H9 (cell line): ENCODE data around the gene POLDIP3. TPM values are rescaled to one million over a fixed set of nuclear protein-coding genes. Genes with fewer than 3 reads are reported as not detected.
"Not testable (repeated sequence)": the region's sequence is repeated elsewhere in the genome, so short reads cannot be mapped to it uniquely, and the experiment has no call there.

Experiments
- DNase-seq: peaks from one replicate; pipeline ENCODE4 v3.0.0-alpha.2; 2017
- H2AFZ ChIP-seq: one replicate; pipeline ENCODE4 v1.6.1; 2013; ENCODE audit warnings: mild to moderate bottlenecking, low read length, control low read depth, moderate library complexity
- H2AK5ac ChIP-seq: 2 replicates; pipeline ENCODE4 v1.6.1; 2013; ENCODE audit warnings: low read length, control low read depth, mixed read lengths; ENCODE audit not compliant: insufficient read length
- H2BK120ac ChIP-seq: one replicate; pipeline ENCODE4 v1.6.1; 2013; ENCODE audit warnings: low read depth, mild to moderate bottlenecking, low read length, control low read depth, inconsistent platforms; ENCODE audit not compliant: poor library complexity, severe bottlenecking
- H2BK12ac ChIP-seq: 2 replicates; pipeline ENCODE4 v1.6.1; 2013; ENCODE audit warnings: low read length, control low read depth, mixed read lengths, low read depth; ENCODE audit not compliant: insufficient read length
- H2BK15ac ChIP-seq: 2 replicates; pipeline ENCODE4 v1.6.1; 2013; ENCODE audit warnings: low read depth, low read length, control low read depth
- H2BK20ac ChIP-seq: one replicate; pipeline ENCODE4 v1.6.1; 2013; ENCODE audit warnings: low read depth, mild to moderate bottlenecking, low read length, control low read depth, inconsistent platforms; ENCODE audit not compliant: poor library complexity, severe bottlenecking
- H2BK5ac ChIP-seq: 2 replicates; pipeline ENCODE4 v1.6.1; 2013; ENCODE audit warnings: low read length, control low read depth, mixed read lengths; ENCODE audit not compliant: insufficient read length
- H3K14ac ChIP-seq: 2 replicates; pipeline ENCODE4 v1.6.1; 2013; ENCODE audit warnings: low read length, control low read depth; ENCODE audit not compliant: insufficient read depth
- H3K18ac ChIP-seq: 2 replicates; pipeline ENCODE4 v1.6.1; 2013; ENCODE audit warnings: low read depth, mild to moderate bottlenecking, mixed read lengths, low read length, control low read depth; ENCODE audit not compliant: insufficient read length
- H3K23ac ChIP-seq: 2 replicates; pipeline ENCODE4 v1.6.1; 2013; ENCODE audit warnings: low read length, control low read depth, mixed read lengths, low read depth; ENCODE audit not compliant: insufficient read length
- H3K23me2 ChIP-seq: 2 replicates; pipeline ENCODE4 v1.6.1; 2013; ENCODE audit warnings: low read depth, mild to moderate bottlenecking, mixed read lengths, low read length, control low read depth; ENCODE audit not compliant: insufficient read length, poor library complexity, severe bottlenecking
- H3K27ac ChIP-seq: 2 replicates; pipeline ENCODE4 v1.5.1; 2013; ENCODE audit warnings: low read length, control low read depth, mixed read lengths, low read depth; ENCODE audit not compliant: insufficient read length
- H3K27me3 ChIP-seq: 2 replicates; pipeline ENCODE4 v1.6.1; 2013; ENCODE audit warnings: low read length, control low read depth, inconsistent platforms; ENCODE audit not compliant: insufficient read depth
- H3K4ac ChIP-seq: 2 replicates; pipeline ENCODE4 v1.6.1; 2013; ENCODE audit warnings: low read depth, mild to moderate bottlenecking, control low read depth, inconsistent platforms, low read length, moderate library complexity
- H3K4me1 ChIP-seq: 2 replicates; pipeline ENCODE4 v1.6.1; 2013; ENCODE audit warnings: low read length, control low read depth, inconsistent platforms; ENCODE audit not compliant: insufficient read depth
- H3K4me2 ChIP-seq: 2 replicates; pipeline ENCODE4 v1.6.1; 2013; ENCODE audit warnings: low read length, control low read depth, mixed read lengths; ENCODE audit not compliant: insufficient read length, insufficient read depth
- H3K56ac ChIP-seq: 2 replicates; pipeline ENCODE4 v1.6.1; 2013; ENCODE audit warnings: low read depth, mild to moderate bottlenecking, mixed read lengths, low read length, control low read depth; ENCODE audit not compliant: insufficient read length
- H3K79me1 ChIP-seq: 2 replicates; pipeline ENCODE4 v1.6.1; 2013; ENCODE audit warnings: low read depth, mild to moderate bottlenecking, moderate library complexity, low read length, control low read depth, inconsistent platforms; ENCODE audit not compliant: insufficient read depth, poor library complexity, severe bottlenecking
- H3K79me2 ChIP-seq: 2 replicates; pipeline ENCODE4 v1.6.1; 2013; ENCODE audit warnings: low read length, control low read depth, inconsistent platforms; ENCODE audit not compliant: insufficient read depth
- H3K9ac ChIP-seq: 2 replicates; pipeline ENCODE4 v1.6.1; 2013; ENCODE audit warnings: low read length, control low read depth, mixed read lengths; ENCODE audit not compliant: insufficient read length; ENCODE audit errors: extremely low read depth
- H3K9me3 ChIP-seq: one replicate; pipeline ENCODE4 v1.6.1; 2013; ENCODE audit warnings: low read depth, low read length, inconsistent platforms; ENCODE audit not compliant: control insufficient read depth
- H3T11ph ChIP-seq: one replicate; pipeline ENCODE4 v1.6.1; 2013; ENCODE audit warnings: mild to moderate bottlenecking, low read length, control low read depth, inconsistent platforms
- H4K20me1 ChIP-seq: one replicate; pipeline ENCODE4 v1.6.1; 2013; ENCODE audit not compliant: control insufficient read depth, insufficient read length, insufficient read depth
- H4K5ac ChIP-seq: 2 replicates; pipeline ENCODE4 v1.6.1; 2013; ENCODE audit warnings: low read depth, mild to moderate bottlenecking, mixed read lengths, low read length, control low read depth; ENCODE audit not compliant: insufficient read length
- H4K8ac ChIP-seq: replicated peaks from 2 replicates; pipeline ENCODE4 v1.6.1; 2013; ENCODE audit warnings: low read length, control low read depth, mixed read lengths, low read depth; ENCODE audit not compliant: insufficient read length
- H4K91ac ChIP-seq: 2 replicates; pipeline ENCODE4 v1.6.1; 2013; ENCODE audit warnings: low read depth, mild to moderate bottlenecking, moderate library complexity, mixed read lengths, low read length, control low read depth; ENCODE audit not compliant: insufficient read length
- H3K27ac Mint-ChIP-seq, 3 experiments: 2 replicates in 2 of 3; 3 replicates in 1 of 3; pipeline ENCODE4 v1.8.0; 2020 to 2021; ENCODE audit warnings: mixed read lengths in 3 of 3, mild to moderate bottlenecking in 1 of 3, moderate library complexity in 1 of 3
- H3K27me3 Mint-ChIP-seq: 2 replicates; pipeline ENCODE4 v1.8.0; 2021; ENCODE audit warnings: low read depth, mild to moderate bottlenecking, moderate library complexity, mixed read lengths
- H3K36me3 Mint-ChIP-seq, 3 experiments: 2 replicates in 2 of 3; 3 replicates in 1 of 3; pipeline ENCODE4 v1.8.0; 2020 to 2021; ENCODE audit warnings: low read depth in 3 of 3, mixed read lengths in 3 of 3; ENCODE audit not compliant: insufficient read depth in 1 of 3
- H3K4me1 Mint-ChIP-seq, 2 experiments: 2 replicates each; pipeline ENCODE4 v1.8.0; 2020; ENCODE audit warnings: mixed read lengths in 2 of 2
- H3K4me3 Mint-ChIP-seq, 2 experiments: 2 replicates in 1 of 2; 3 replicates in 1 of 2; pipeline ENCODE4 v1.8.0; 2020 to 2021; ENCODE audit warnings: mild to moderate bottlenecking in 2 of 2, mixed read lengths in 2 of 2, moderate library complexity in 1 of 2
- H3K9me3 Mint-ChIP-seq, 2 experiments: 2 replicates in 1 of 2; 3 replicates in 1 of 2; pipeline ENCODE4 v1.8.0; 2020; ENCODE audit warnings: mild to moderate bottlenecking in 2 of 2, mixed read lengths in 2 of 2, moderate library complexity in 1 of 2
- WGBS: extraction: QIAGEN DNeasy Blood & Tissue Kit; methylation state at CpG from one replicate; pipeline ENCODE4 v1.1.7; 2013; ENCODE audit warnings: missing lambda C conversion rate, low lambda C conversion rate, mixed read lengths; ENCODE audit not compliant: insufficient read length; ENCODE audit errors: extremely low coverage; 5-methylcytosine and 5-hydroxymethylcytosine counted together
- total RNA-seq: library from RNA; stranded (reverse); gene quantifications from 2 replicates; pipeline ENCODE4 v1.2.1, GENCODE V29; 2021

The POLDIP3 gene
- total RNA-seq, 1 experiment from 2014 or later = 90.8 TPM

GRCh38 chr22:42575996-42576574, 38.6 kb downstream of the POLDIP3 start:
- H3K56ac ChIP-seq, H3K4me1 Mint-ChIP-seq, H3K27me3 ChIP-seq: not testable (repeated sequence)

GRCh38 chr22:42574468-42574867, 40.2 kb downstream of the POLDIP3 start:
- not testable (repeated sequence) for H2BK5ac ChIP-seq, H3K27me3 ChIP-seq, H3K4me1 ChIP-seq, H4K91ac ChIP-seq, H3K23ac ChIP-seq, H3K9me3 ChIP-seq, H3K27me3 Mint-ChIP-seq, DNase-seq, H3K79me2 ChIP-seq, H4K20me1 ChIP-seq, H4K8ac ChIP-seq, H3K79me1 ChIP-seq, H3K27ac Mint-ChIP-seq, H2BK20ac ChIP-seq, H3T11ph ChIP-seq, H2BK120ac ChIP-seq, H3K4me2 ChIP-seq, H3K9ac ChIP-seq, H3K23me2 ChIP-seq, H3K56ac ChIP-seq, H2AK5ac ChIP-seq, H2BK12ac ChIP-seq, H3K9me3 Mint-ChIP-seq, H3K14ac ChIP-seq, H4K5ac ChIP-seq, H3K4ac ChIP-seq, H2BK15ac ChIP-seq, H2AFZ ChIP-seq, H3K27ac ChIP-seq, H3K4me3 Mint-ChIP-seq, H3K18ac ChIP-seq
- Mint-ChIP-seq H3K36me3 (peaks cover 23 to 67% (median 43%) of the 10 kb centered on the region in 3 experiments), H3K4me1 (peaks cover 3 to 11% of the 10 kb centered on the region in 2 experiments; a peak in 3 of 4 replicates)
- WGBS = no CpG with 5 or more reads among the region's 21 CpGs

More at GRCh38 chr22:42575996-42576574, 38.6 kb downstream of the POLDIP3 start:
- not testable (repeated sequence) for H2BK15ac ChIP-seq, H3K27me3 Mint-ChIP-seq, H3T11ph ChIP-seq, H3K4ac ChIP-seq, H3K4me2 ChIP-seq, H3K4me1 ChIP-seq, H3K23ac ChIP-seq, H3K23me2 ChIP-seq, H4K91ac ChIP-seq, H2BK12ac ChIP-seq, H2BK120ac ChIP-seq, H3K4me3 Mint-ChIP-seq, H2BK20ac ChIP-seq, DNase-seq, H4K5ac ChIP-seq, H3K79me2 ChIP-seq, H3K18ac ChIP-seq, H3K79me1 ChIP-seq, H2BK5ac ChIP-seq, H3K9me3 Mint-ChIP-seq, H3K9me3 ChIP-seq, H3K27ac ChIP-seq, H2AFZ ChIP-seq, H3K9ac ChIP-seq, H2AK5ac ChIP-seq, H4K20me1 ChIP-seq, H3K27ac Mint-ChIP-seq, H4K8ac ChIP-seq, H3K14ac ChIP-seq
- WGBS = no CpG with 5 or more reads among the region's 30 CpGs
- peaks cover 28 to 71% (median 44%) of the 10 kb centered on the region in 3 experiments for H3K36me3 Mint-ChIP-seq
